Esophagus (tissue), 2 donors: ENCODE data around the gene PCLO. TPM values are rescaled to one million over a fixed set of nuclear protein-coding genes. Genes with fewer than 3 reads are reported as not detected.

Experiments used
- H3K27ac ChIP-seq, 2 donors: one replicate each; pipeline ENCODE4 v1.5.1; 2013; ENCODE audit warnings: low read depth in 2 of 2, mild to moderate bottlenecking in 2 of 2, inconsistent platforms in 1 of 2, low read length in 1 of 2, moderate library complexity in 1 of 2
- H3K27me3 ChIP-seq, 2 donors: one replicate each; pipeline ENCODE4 v1.6.1; 2013; ENCODE audit warnings: low read length in 2 of 2, control low read depth in 1 of 2, mild to moderate bottlenecking in 1 of 2; ENCODE audit not compliant: insufficient read depth in 2 of 2, control insufficient read depth in 1 of 2
- H3K36me3 ChIP-seq, 2 donors: one replicate each; pipeline ENCODE4 v1.6.1; 2013; ENCODE audit warnings: low read length in 1 of 2; ENCODE audit not compliant: control insufficient read depth in 2 of 2, insufficient read depth in 2 of 2
- H3K4me1 ChIP-seq, 2 donors: one replicate each; pipeline ENCODE4 v1.6.1; 2013; ENCODE audit warnings: low read length in 1 of 2; ENCODE audit not compliant: control insufficient read depth in 2 of 2, insufficient read depth in 2 of 2
- H3K4me3 ChIP-seq, 2 donors: one replicate each; pipeline ENCODE4 v1.5.1; 2013; ENCODE audit warnings: low read length in 2 of 2, mild to moderate bottlenecking in 2 of 2, low read depth in 1 of 2, moderate library complexity in 1 of 2
- H3K9me3 ChIP-seq, 2 donors: one replicate each; pipeline ENCODE4 v1.6.1; 2013; ENCODE audit warnings: mild to moderate bottlenecking in 2 of 2, low read depth in 1 of 2, low read length in 1 of 2, moderate library complexity in 1 of 2; ENCODE audit not compliant: control insufficient read depth in 2 of 2, insufficient read depth in 1 of 2
- WGBS, 2 donors: extraction: QIAGEN DNeasy Blood & Tissue Kit; methylation state at CpG; one replicate each; pipeline ENCODE4 v1.1.7; 2013; 5-methylcytosine and 5-hydroxymethylcytosine counted together
- polyA plus RNA-seq, 2 donors: library from polyadenylated mRNA; stranded (reverse); fragments of 200-250 nt; gene quantifications; one replicate each; pipeline ENCODE4 v1.2.3, GENCODE V29; 2013
- donor health status: healthy with polysubstance abuse.
- donor health status: Bipolar disorder and iron deficiency.

The PCLO gene
- polyA plus RNA-seq, 2 donors = 1.5 to 1.6 TPM

DNA sequence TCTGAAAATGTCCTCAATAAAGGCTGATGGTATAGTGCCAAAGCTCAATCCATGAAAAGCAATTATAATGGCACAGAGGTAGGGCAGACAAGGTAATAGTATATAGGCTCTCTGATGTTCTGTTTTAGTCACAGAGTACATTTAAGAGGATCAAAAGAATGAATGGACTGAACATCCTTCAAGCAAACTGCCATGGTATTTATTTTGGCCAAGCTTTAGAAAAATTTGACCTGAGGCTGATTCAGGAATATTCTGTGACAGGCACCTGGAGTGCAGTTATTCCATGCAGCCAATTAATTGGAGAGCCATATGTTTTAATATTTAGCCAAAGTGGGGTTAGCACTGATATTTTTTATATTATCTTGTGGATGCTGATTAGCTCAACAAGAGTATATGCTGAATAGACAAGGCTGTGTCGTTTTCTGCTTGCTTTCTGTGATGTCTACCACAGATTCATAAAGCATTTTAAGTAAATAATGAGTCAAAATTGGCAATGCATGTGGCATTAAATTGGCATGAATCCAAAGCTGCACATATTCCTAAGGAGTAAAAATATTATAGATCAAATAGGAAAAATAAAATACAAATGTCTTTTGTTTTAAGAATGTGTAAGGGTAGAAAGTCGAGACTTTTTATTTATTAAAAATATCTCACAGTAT is 177.4 kb downstream of the PCLO start:
- Histone ChIP-seq H3K9me3 (no peaks in the 10 kb centered on the region), H3K4me3 (no peak overlapping the region), H3K4me1 (no peaks in the 10 kb centered on the region), H3K27ac (no peak overlapping the region), H3K36me3 (no peaks in the 10 kb centered on the region), H3K27me3 (no peaks in the 10 kb centered on the region)
- 33 to 55% methylated on average over 2 of the region's 2 CpGs for WGBS, 2 donors

DNA sequence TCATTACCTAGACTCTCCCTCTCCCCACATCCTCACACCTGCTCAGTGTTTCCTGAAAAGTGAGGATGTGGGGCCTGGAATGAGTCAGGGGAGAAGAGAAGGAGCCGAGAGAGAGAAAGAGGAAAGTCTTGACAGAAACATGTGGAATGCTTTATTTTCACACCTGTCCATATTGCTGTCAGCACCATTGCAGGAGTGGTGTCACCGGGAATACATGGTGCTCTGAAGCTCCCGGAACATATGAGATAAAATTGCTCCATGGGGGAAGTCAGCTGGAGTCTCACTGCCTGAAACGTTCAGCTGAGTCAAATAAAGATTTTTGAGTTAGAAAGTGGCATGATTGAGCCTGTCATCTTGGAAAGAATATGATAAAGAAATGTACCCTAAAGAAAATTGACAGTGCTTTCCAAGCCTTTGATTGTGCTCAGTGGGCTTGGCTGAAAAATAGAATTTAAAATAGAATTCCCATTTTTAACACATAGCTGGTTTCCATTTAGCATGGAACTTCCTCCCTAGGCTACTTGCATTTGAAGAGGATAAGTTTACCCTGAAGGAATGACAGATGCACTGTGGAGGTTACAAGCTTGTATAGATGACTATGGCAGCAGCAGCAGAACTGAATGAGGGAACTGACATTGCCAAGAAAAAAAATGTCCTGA is 182.4 kb downstream of the PCLO start:
- Histone ChIP-seq H3K27me3 (peaks cover 0 to 2% of the 10 kb centered on the region in 2 donors), H3K4me3 (no peak overlapping the region), H3K4me1 (no peaks in the 10 kb centered on the region), H3K36me3 (no peaks in the 10 kb centered on the region), H3K9me3 (no peaks in the 10 kb centered on the region), H3K27ac (no peak overlapping the region)
- 55 to 66% methylated on average over 4 of the region's 4 CpGs for WGBS, 2 donors

DNA sequence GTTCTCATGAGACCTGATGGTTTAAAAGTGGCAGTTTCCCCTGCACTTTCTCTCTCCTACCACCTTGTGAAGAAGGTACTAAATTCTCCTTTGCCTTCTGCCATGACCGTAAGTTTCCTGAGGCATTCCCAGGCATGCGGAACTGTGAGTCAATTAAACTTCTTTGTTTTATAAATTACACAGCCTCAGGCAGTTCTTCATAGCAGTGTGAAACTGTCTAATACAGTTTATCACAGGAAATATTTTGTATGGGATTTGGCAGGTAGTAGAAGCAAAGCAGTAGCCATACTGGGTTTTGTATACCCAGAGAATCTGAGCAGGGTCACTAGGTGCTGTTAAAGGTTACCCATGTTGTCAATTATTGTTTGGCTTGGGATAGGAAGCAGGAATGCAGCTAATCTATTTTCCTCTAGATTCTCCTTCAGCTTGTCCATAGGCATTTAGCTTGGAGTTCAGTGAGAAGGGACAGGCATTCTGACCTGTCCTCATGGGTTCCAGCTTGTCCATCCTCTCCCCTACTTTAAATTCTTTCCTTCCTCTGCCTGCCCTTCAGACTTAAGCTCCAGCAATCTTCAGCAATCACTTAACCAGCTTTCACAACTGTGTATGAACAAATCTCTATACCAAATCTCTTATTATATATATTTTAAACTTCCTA is 186.7 kb downstream of the PCLO start:
- Histone ChIP-seq H3K9me3 (no peaks in the 10 kb centered on the region), H3K4me1 (no peaks in the 10 kb centered on the region), H3K36me3 (no peaks in the 10 kb centered on the region), H3K27me3 (peaks cover 0 to 2% of the 10 kb centered on the region in 2 donors), H3K27ac (no peak overlapping the region), H3K4me3 (no peak overlapping the region)
- 37 to 72% methylated on average over 2 of the region's 2 CpGs for WGBS, 2 donors

DNA sequence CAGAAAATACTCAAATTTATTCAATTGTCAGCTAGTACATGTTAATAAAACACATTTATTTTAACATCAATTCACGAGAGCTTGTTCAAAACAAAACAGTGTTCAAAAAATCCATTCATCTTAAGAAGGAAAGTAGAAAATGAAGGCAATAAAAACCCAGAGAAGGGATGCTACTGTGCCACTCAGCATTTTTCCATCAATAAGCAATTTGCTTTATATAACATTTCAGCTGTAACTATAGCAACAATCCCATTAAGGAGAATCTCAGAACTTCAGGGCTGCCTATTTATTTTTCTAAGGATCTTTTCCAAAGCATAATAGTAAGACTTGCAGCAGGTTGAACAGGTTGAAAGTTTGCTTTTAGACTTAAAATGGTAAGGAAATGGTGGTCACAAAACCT is 190.5 kb downstream of the PCLO start:
- Histone ChIP-seq H3K36me3 (no peaks in the 10 kb centered on the region), H3K27me3 (peaks cover 0 to 2% of the 10 kb centered on the region in 2 donors), H3K27ac (no peak overlapping the region), H3K4me1 (no peaks in the 10 kb centered on the region), H3K9me3 (no peaks in the 10 kb centered on the region), H3K4me3 (no peak overlapping the region)
- 61 to 65% methylated on average over 1 of the region's 1 CpG for WGBS, 2 donors

DNA sequence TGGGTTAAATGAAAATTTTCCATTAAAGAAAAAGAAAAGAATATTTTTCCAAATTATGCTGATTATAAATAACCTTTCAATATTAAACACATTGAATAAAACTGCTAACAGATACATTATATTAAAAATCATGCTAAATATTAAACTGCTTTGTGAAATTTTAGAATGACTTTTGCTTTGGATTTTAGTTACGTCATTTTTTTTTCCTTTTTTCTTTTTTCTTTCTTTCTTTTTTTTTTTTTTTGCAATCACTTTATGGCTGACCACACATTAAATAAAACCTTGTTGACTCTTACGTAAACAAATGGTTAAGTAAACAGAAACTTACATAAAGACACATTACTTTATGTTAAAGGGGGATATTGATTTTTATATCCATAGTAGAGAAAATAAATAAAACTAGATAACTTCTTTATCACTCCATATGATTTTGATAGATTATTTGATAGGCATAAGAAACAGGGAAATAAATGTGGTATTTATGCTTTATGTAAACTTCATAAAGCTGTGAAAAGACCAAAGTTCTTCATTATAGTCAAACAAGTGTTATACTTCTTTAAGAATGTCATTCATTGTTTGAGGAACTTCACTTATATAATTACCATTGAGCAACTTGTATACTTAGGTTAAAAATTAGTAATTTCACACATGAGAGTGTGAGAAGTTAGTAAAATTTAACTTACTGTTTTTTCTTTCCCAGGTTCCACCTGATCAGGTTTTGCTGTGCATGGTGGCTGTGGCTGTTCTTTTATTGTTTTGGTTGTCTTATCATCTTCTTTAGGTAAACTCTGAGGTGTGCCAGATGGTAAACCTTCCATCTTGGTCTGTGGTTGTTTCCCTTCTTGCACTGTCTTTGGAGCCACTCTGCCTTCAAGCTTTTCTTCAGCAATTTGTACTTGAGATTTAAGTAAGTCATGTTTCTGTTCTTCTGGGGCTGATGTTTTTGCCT is 197.3 kb downstream of the PCLO start:
- H3K4me1 ChIP-seq = no peaks in the 10 kb centered on the region
- WGBS, 2 donors = 93 to 94% methylated on average over 2 of the region's 2 CpGs
- no peaks in the 10 kb centered on the region for H3K36me3 ChIP-seq
- H3K27ac ChIP-seq = no peak overlapping the region
- H3K9me3 ChIP-seq = no peaks in the 10 kb centered on the region
- no peak overlapping the region for H3K4me3 ChIP-seq
- H3K27me3 ChIP-seq = no peaks in the 10 kb centered on the region

DNA sequence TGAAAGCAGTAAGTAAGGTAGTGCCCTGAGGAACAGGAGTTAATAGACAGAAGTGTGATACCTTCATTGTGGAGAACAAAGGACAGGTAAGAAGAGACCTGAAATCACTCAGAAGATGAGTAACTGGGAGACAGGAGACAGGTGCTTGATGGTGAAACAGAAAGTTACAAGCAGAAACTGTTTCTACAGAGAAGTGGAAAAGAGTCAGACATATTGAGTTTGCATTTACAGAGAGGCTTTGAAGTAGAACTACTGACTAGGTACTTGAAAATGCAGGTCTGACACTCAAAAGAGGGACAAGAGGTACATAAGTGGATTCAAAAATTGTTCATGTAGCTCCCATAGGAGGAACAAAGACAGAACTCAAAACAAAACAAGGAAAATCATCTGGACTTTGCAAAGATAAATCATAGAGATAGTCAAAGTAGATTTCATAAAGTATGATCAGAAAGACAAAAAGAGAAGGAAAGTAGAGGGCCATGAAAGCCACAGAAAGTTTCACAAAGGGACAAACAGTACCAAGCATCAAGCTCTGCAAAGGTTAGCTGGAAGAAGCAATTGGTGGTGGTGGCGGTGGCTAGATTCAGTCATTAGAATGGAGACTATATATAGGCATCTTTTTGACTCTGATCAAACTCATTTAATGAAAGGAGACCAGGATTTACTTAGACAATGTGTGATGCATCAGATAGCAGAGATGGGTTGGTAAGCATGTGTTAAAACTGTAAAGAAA is 198.4 kb downstream of the PCLO start:
- 91 to 97% methylated on average over 1 of the region's 1 CpG for WGBS, 2 donors
- H3K27me3 ChIP-seq = no peaks in the 10 kb centered on the region
- H3K27ac ChIP-seq = no peak overlapping the region
- no peaks in the 10 kb centered on the region for H3K36me3 ChIP-seq
- no peaks in the 10 kb centered on the region for H3K4me1 ChIP-seq
- no peaks in the 10 kb centered on the region for H3K9me3 ChIP-seq
- no peak overlapping the region for H3K4me3 ChIP-seq

DNA sequence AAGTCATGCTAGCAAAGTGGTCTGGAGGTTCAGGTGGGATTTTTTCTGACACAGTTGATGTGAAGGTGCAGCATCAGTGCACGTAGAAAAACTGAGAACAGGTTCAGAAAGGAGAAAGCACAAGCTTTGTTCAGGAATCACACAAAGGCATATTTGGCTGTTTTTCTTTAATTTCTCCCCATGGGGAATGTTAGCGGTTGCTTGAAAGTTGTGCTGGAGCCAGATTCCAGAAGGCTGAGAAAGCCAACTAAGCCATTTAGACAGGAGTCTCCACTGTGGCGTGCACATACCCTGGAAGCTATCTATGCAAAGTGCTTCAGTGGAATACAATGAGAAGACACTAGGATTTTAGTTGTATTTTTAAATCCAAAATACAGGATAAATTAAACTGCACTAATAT is 201.4 kb downstream of the PCLO start:
- no peaks in the 10 kb centered on the region for H3K36me3 ChIP-seq
- H3K4me1 ChIP-seq = no peaks in the 10 kb centered on the region
- no peak overlapping the region for H3K4me3 ChIP-seq
- no peaks in the 10 kb centered on the region for H3K9me3 ChIP-seq
- no peak overlapping the region for H3K27ac ChIP-seq
- whole genome bisulfite sequencing, 2 donors = 85 to 89% methylated on average over 3 of the region's 3 CpGs
- H3K27me3 ChIP-seq = no peaks in the 10 kb centered on the region

DNA sequence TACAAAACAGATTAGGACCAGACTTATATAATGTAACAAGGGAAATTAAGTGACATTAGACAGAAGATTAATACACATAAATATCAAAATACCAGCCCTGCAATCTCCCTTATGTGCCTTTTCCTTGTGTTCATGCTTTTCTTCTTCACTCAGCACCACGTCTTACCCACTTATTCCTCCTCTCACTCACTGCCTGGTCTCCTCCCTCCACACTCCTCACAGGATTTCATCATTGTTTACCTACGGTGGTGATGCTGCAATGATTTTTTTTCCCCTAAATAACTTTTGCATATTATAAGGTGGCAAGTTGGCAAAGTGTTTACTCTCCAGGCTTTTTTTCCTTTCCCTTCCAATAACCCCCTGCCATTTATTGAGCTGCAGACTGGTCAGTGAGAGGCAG is 203.2 kb downstream of the PCLO start:
- H3K4me3 ChIP-seq = no peak overlapping the region
- no peaks in the 10 kb centered on the region for H3K27me3 ChIP-seq
- H3K27ac ChIP-seq = no peak overlapping the region
- no peaks in the 10 kb centered on the region for H3K9me3 ChIP-seq
- H3K4me1 ChIP-seq = no peaks in the 10 kb centered on the region
- H3K36me3 ChIP-seq = no peaks in the 10 kb centered on the region
- 63 to 85% methylated on average over 2 of the region's 2 CpGs for WGBS, 2 donors

DNA sequence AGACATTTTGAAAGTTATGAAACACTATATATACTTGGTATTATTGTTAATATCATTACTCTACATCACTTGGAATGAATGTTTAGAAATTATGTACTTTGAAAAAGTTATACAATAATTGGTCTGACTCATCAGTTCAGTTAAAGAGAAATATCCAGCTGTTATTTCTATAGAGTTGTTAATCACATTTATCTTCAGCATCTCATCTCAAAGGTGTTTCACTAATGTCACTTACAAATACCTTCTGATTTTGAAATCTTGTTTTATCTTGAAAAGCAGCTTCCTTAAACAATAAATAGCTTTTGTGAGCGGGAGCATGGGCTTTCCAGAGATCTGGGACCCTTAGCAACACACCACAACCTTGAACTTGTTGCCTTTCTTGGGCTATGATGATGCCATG is 205.2 kb downstream of the PCLO start:
- Histone ChIP-seq H3K27ac (no peak overlapping the region), H3K4me1 (no peaks in the 10 kb centered on the region)
- 66 to 70% methylated on average over 1 of the region's 1 CpG for WGBS, 2 donors

More for the DNA sequence above, 205.2 kb downstream of the PCLO start:
- H3K27me3 ChIP-seq = no peaks in the 10 kb centered on the region
- no peaks in the 10 kb centered on the region for H3K9me3 ChIP-seq
- H3K36me3 ChIP-seq = no peaks in the 10 kb centered on the region
- H3K4me3 ChIP-seq = no peak overlapping the region
